Effector memory CD4-positive, alpha-beta T cell (primary cell): ENCODE measurements around the gene TEC.
"Not testable (repeated sequence)": the region's sequence is repeated elsewhere in the genome, so short reads cannot be mapped to it uniquely, and the experiment has no call there.

ENCODE experiments used
- DNase-seq, 3 donors: peaks; one replicate each; pipeline ENCODE4 v3.0.0-alpha.2; 2020
- H3K27ac ChIP-seq: 2 replicates; pipeline ENCODE4 v1.7.0; 2013; ENCODE audit warnings: mild to moderate bottlenecking, low read length, moderate library complexity; ENCODE audit not compliant: insufficient read depth, poor library complexity, severe bottlenecking
- H3K27me3 ChIP-seq: replicated peaks from 2 replicates; pipeline ENCODE4 v1.7.0; 2013; ENCODE audit warnings: mild to moderate bottlenecking, low read length; ENCODE audit not compliant: insufficient read depth, control insufficient read depth, poor library complexity, severe bottlenecking
- H3K36me3 ChIP-seq: 2 replicates; pipeline ENCODE4 v1.7.0; 2013; ENCODE audit warnings: mild to moderate bottlenecking, low read length, moderate library complexity; ENCODE audit not compliant: control insufficient read depth, insufficient read depth
- H3K4me1 ChIP-seq: 2 replicates; pipeline ENCODE4 v1.7.0; 2013; ENCODE audit warnings: low read length, mild to moderate bottlenecking; ENCODE audit not compliant: control insufficient read depth, insufficient read depth, poor library complexity, severe bottlenecking
- H3K4me3 ChIP-seq: 2 replicates; pipeline ENCODE4 v1.7.0; 2013; ENCODE audit warnings: low read length, low read depth, mild to moderate bottlenecking; ENCODE audit not compliant: insufficient read depth, poor library complexity, severe bottlenecking
- H3K9me3 ChIP-seq: 2 replicates; pipeline ENCODE4 v1.7.0; 2013; ENCODE audit warnings: mild to moderate bottlenecking, low read length, moderate library complexity; ENCODE audit not compliant: control insufficient read depth

TEC gene

DNA sequence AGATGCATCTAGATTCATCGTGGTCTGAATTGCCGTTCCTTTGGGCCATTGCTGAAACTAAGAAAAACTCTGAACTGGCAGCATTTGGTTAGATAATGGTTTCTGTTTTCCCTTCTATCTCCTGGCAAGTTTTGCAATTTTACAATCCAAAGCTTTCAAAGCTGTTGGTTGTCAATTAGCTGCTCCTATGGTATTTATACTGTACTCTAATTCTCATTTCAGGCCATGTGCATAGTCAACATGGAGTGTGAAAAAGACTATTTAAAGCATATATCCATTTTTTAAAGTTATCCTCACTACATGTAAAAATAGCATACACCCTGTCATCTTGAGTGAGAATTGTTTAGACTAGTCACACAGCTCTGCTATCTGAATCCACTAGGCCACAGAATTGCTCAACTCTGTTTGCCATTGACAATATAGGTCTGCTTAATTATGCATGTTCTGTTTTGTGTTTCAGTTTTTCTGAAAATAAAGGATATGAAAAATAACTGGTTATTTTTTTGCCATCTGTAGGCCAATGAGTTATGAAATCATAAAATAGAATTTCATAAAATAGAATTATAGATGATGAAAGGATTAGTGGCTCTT lies 27.7 kb upstream of the TEC start:
- no peak overlapping the region for H3K4me3 ChIP-seq
- no peaks in the 10 kb centered on the region for H3K27me3 ChIP-seq
- DNase-seq = no peak
- H3K36me3 ChIP-seq = no peaks in the 10 kb centered on the region
- H3K4me1 ChIP-seq = peaks cover 3% of the 10 kb centered on the region
- H3K9me3 ChIP-seq = no peaks in the 10 kb centered on the region
- no peak overlapping the region for H3K27ac ChIP-seq

DNA sequence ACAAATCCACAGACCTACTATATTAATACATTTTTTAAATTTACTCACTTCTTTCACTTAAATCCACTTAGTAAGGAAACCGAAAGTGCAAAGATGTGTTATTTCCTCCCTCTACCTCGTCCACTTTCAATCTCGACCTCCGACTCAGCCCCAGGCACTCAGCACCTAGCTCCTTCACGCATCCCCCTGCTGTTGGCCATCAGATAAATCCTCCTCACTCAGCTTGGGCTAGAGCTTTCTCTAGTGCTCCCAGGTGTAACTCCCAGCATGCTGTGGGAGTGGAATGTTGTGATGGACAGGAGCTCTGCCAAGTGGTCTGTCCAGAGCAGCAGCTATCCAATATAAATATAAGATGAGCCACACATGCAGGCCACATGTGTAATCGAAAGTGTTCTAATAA lies 26.7 kb upstream of the TEC start:
- H3K27me3 ChIP-seq = no peaks in the 10 kb centered on the region
- DNase-seq = no peak
- H3K36me3 ChIP-seq = no peaks in the 10 kb centered on the region
- H3K4me3 ChIP-seq = no peak overlapping the region
- no peaks in the 10 kb centered on the region for H3K9me3 ChIP-seq
- H3K4me1 ChIP-seq = peaks cover 3% of the 10 kb centered on the region
- H3K27ac ChIP-seq = no peak overlapping the region

GRCh38 chr4:48295116-48295515 lies 25.5 kb upstream of the TEC start:
- H3K27me3 ChIP-seq = no peaks in the 10 kb centered on the region
- H3K4me3 ChIP-seq = no peak overlapping the region
- no peaks in the 10 kb centered on the region for H3K36me3 ChIP-seq
- no peaks in the 10 kb centered on the region for H3K9me3 ChIP-seq
- peaks cover 3% of the 10 kb centered on the region for H3K4me1 ChIP-seq
- no peak overlapping the region for H3K27ac ChIP-seq
- no peak for DNase-seq

- H3K4me1 ChIP-seq, H3K36me3 ChIP-seq, H3K27me3 ChIP-seq, H3K4me3 ChIP-seq, H3K27ac ChIP-seq, H3K9me3 ChIP-seq, DNase-seq: not testable (repeated sequence)
These were observed 22.7 kb upstream of the TEC start for GRCh38 chr4:48292218-48292790.

DNA sequence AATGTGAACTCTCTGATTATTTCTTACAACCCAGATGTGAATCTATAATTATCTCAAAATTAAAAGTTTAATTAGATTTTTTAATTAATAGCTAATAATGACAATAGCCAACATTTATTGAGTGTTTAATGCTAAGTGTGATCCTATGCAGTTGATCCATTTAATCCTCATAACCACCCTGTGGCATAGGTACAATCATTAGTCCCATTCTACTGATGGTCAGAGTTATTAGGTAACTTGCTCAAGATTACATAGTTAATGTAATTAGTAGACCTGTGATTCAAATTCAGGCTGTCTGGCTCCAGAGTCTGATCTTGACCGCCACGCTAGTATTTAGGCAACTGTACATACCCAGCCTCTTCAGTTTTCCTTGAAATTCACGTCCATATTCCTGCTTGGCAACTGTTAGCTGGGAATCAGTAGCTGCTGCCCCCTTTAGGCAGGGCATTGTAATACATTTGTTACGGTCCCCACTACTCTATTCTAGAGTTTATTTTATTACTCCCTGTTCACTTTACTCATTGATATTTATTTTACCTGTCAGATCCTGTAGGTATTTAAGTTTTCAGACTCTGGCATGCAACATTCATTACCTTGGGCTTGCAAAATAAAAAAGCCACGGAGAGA lies 20.6 kb upstream of the TEC start:
- H3K4me3 ChIP-seq = no peak overlapping the region
- H3K27ac ChIP-seq = no peak overlapping the region
- DNase-seq = no peak
- no peaks in the 10 kb centered on the region for H3K9me3 ChIP-seq
- H3K36me3 ChIP-seq = no peaks in the 10 kb centered on the region
- H3K4me1 ChIP-seq = no peaks in the 10 kb centered on the region
- no peaks in the 10 kb centered on the region for H3K27me3 ChIP-seq

GRCh38 chr4:48286060-48286459 lies 16.4 kb upstream of the TEC start:
- H3K4me1 ChIP-seq, DNase-seq, H3K36me3 ChIP-seq, H3K4me3 ChIP-seq, H3K9me3 ChIP-seq, H3K27me3 ChIP-seq, H3K27ac ChIP-seq: not testable (repeated sequence)

- not testable (repeated sequence) for DNase-seq, H3K27me3 ChIP-seq
These were observed 16.0 kb upstream of the TEC start for GRCh38 chr4:48285640-48286039.

GRCh38 chr4:48275686-48276085 lies 6.0 kb upstream of the TEC start:
- DNase-seq = no peak
- no peaks in the 10 kb centered on the region for H3K36me3 ChIP-seq
- H3K4me1 ChIP-seq = no peaks in the 10 kb centered on the region
- no peak overlapping the region for H3K27ac ChIP-seq
- no peak overlapping the region for H3K4me3 ChIP-seq
- no peaks in the 10 kb centered on the region for H3K27me3 ChIP-seq
- no peaks in the 10 kb centered on the region for H3K9me3 ChIP-seq

More at GRCh38 chr4:48285640-48286039, 16.0 kb upstream of the TEC start:
- not testable (repeated sequence) for H3K9me3 ChIP-seq, H3K36me3 ChIP-seq, H3K27ac ChIP-seq, H3K4me3 ChIP-seq, H3K4me1 ChIP-seq

- DNase-seq = no peak
- Histone ChIP-seq H3K36me3 (no peaks in the 10 kb centered on the region), H3K27me3 (no peaks in the 10 kb centered on the region), H3K27ac (no peak overlapping the region), H3K9me3 (no peaks in the 10 kb centered on the region), H3K4me1 (no peaks in the 10 kb centered on the region), H3K4me3 (no peak overlapping the region)
These were observed 5.6 kb upstream of the TEC start for GRCh38 chr4:48275247-48275646.

DNA sequence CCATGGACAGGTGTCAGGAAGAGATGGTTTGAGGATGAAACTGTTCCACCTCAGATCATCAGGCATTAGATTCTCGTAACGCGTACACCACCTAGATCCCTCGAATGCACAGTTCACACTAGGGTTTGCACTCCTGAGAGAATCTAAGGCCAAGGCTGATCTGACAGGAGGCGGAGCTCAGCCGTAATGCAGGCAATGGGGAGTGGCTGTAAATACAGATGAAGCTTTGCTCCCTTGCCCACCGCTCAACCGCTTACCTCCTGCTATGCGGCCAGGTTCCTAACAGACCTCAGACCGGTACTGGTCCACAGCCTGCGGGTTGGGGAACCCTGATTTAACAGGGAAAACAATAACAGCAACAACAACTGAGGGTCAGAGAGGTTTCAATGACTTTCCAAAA lies 2.0 kb upstream of the TEC start:
- Histone ChIP-seq H3K4me3 (no peak overlapping the region), H3K27ac (no peak overlapping the region), H3K4me1 (no peaks in the 10 kb centered on the region), H3K27me3 (no peaks in the 10 kb centered on the region), H3K36me3 (no peaks in the 10 kb centered on the region), H3K9me3 (no peaks in the 10 kb centered on the region)
- no peak for DNase-seq
